ENCODE data around the gene CDH12.

Gene CDH12

DNA sequence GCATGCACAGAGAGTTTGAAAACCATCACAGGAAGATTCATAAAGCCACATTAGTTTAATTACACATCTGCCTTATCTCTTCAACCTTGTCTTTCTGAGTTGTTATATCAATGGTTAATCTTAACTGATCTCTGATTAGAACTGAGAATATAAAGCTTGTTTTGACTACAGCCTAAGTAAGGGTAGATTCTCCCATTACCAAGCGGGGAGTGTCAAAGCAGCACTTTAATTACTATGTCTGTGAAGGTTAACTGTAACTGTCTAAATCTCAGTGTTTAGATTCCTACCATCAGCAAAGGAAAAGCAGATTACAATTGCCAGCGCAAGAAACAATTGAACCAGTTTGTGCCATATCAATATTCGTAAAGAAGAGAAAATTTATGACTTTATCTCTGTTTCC lies 348.7 kb downstream of the CDH12 start:
- no peak for TF ChIP-seq EZH2 (IDR thresholded peaks at IDR 0.05; ENCODE audit: borderline replicate concordance, low read length)
- TF ChIP-seq, protein P1, sequence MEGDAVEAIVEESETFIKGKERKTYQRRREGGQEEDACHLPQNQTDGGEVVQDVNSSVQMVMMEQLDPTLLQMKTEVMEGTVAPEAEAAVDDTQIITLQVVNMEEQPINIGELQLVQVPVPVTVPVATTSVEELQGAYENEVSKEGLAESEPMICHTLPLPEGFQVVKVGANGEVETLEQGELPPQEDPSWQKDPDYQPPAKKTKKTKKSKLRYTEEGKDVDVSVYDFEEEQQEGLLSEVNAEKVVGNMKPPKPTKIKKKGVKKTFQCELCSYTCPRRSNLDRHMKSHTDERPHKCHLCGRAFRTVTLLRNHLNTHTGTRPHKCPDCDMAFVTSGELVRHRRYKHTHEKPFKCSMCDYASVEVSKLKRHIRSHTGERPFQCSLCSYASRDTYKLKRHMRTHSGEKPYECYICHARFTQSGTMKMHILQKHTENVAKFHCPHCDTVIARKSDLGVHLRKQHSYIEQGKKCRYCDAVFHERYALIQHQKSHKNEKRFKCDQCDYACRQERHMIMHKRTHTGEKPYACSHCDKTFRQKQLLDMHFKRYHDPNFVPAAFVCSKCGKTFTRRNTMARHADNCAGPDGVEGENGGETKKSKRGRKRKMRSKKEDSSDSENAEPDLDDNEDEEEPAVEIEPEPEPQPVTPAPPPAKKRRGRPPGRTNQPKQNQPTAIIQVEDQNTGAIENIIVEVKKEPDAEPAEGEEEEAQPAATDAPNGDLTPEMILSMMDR (IDR thresholded peaks at IDR 0.05; ENCODE audit: low read length): no peak
- Histone ChIP-seq H3K27me3 (ENCODE audit: insufficient read depth, low read length) (no peaks in the 10 kb centered on the region), H3K4me1 (ENCODE audit: insufficient read depth, low read length, severe bottlenecking) (no peaks in the 10 kb centered on the region), H3K36me3 (ENCODE audit: insufficient read depth, low read length) (no peaks in the 10 kb centered on the region), H3K79me2 (ENCODE audit: insufficient read depth, low read length) (no peaks in the 10 kb centered on the region), H3K4me3 (ENCODE audit: low read depth, low read length, poor library complexity, severe bottlenecking) (no peak overlapping the region), H2AFZ (ENCODE audit: low read length) (no peak overlapping the region), H4K20me1 (ENCODE audit: insufficient read depth, low read length) (no peaks in the 10 kb centered on the region), H3K27ac (ENCODE audit: low read depth, low read length, poor library complexity, severe bottlenecking) (no peak overlapping the region), H3K9me2 (ENCODE audit: low read depth, low read length) (no peaks in the 10 kb centered on the region), H3K4me2 (ENCODE audit: low read length) (no peak overlapping the region), H3F3A (ENCODE audit: insufficient read depth, low read length) (no peaks in the 10 kb centered on the region), H3K9ac (ENCODE audit: low read length) (no peak overlapping the region), H3K9me3 (ENCODE audit: low read length) (no peaks in the 10 kb centered on the region)

DNA sequence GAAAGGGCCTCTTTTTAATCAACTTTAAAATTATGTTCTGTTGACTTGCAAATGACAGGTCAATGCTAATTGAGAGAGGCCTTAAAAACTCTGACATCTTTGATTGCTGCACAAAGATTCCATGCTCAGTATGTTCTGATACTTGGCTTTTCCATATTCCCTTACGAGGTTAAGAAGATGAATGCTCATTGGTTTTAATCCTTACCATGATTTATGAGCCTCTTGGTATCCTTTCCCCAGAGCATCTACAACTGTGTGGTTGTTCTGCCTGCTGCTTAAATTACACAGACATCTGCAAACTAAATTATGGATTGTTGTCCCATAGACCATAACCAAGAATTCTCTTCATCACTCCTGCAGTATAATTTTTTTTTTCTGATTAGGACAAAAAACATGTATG lies 352.6 kb downstream of the CDH12 start:
- H3K27ac ChIP-seq (ENCODE audit: low read depth, low read length, poor library complexity, severe bottlenecking): no peak overlapping the region
- H3K4me2 ChIP-seq (ENCODE audit: low read length): no peak overlapping the region
- no peak overlapping the region for H3K9ac ChIP-seq (ENCODE audit: low read length)
- TF ChIP-seq EZH2 (IDR thresholded peaks at IDR 0.05; ENCODE audit: borderline replicate concordance, low read length): no peak
- TF ChIP-seq, protein P1 (IDR thresholded peaks at IDR 0.05; ENCODE audit: low read length): no peak
- no peaks in the 10 kb centered on the region for H4K20me1 ChIP-seq (ENCODE audit: insufficient read depth, low read length)
- no peaks in the 10 kb centered on the region for H3K79me2 ChIP-seq (ENCODE audit: insufficient read depth, low read length)
- no peaks in the 10 kb centered on the region for H3K4me1 ChIP-seq (ENCODE audit: insufficient read depth, low read length, severe bottlenecking)
- no peak overlapping the region for H2AFZ ChIP-seq (ENCODE audit: low read length)
- H3K36me3 ChIP-seq (ENCODE audit: insufficient read depth, low read length): no peaks in the 10 kb centered on the region
- no peaks in the 10 kb centered on the region for H3F3A ChIP-seq (ENCODE audit: insufficient read depth, low read length)
- H3K27me3 ChIP-seq (ENCODE audit: insufficient read depth, low read length): no peaks in the 10 kb centered on the region
- no peaks in the 10 kb centered on the region for H3K9me3 ChIP-seq (ENCODE audit: low read length)
- H3K9me2 ChIP-seq (ENCODE audit: low read depth, low read length): no peaks in the 10 kb centered on the region
- H3K4me3 ChIP-seq (ENCODE audit: low read depth, low read length, poor library complexity, severe bottlenecking): no peak overlapping the region

DNA sequence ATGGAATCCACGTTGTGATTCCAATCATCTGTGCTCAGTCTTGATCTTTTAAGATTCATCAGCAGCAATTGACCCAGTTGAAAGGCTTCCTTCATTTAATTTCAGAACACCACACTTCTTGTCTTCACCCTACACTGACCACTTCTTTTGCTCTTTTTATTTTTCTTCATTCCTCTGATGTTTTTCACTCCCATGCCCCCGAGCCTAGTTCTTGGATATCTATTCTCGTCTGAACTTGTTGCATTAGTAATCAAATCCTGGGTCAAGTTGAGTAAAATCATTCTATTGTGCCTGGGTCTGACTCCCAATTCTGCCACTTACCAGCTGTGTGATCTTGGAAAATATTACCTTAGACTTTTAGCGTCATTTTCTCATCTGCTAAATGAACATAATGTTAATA lies 356.5 kb downstream of the CDH12 start:
- H3F3A ChIP-seq (ENCODE audit: insufficient read depth, low read length): no peaks in the 10 kb centered on the region
- no peaks in the 10 kb centered on the region for H4K20me1 ChIP-seq (ENCODE audit: insufficient read depth, low read length)

More for the DNA sequence above, 356.5 kb downstream of the CDH12 start:
- no peak overlapping the region for H3K27ac ChIP-seq (ENCODE audit: low read depth, low read length, poor library complexity, severe bottlenecking)
- no peaks in the 10 kb centered on the region for H3K4me1 ChIP-seq (ENCODE audit: insufficient read depth, low read length, severe bottlenecking)
- no peak overlapping the region for H3K4me2 ChIP-seq (ENCODE audit: low read length)
- TF ChIP-seq EZH2 (IDR thresholded peaks at IDR 0.05; ENCODE audit: borderline replicate concordance, low read length): no peak
- TF ChIP-seq, protein P1 (IDR thresholded peaks at IDR 0.05; ENCODE audit: low read length): no peak
- H3K9me3 ChIP-seq (ENCODE audit: low read length): no peaks in the 10 kb centered on the region
- no peak overlapping the region for H3K4me3 ChIP-seq (ENCODE audit: low read depth, low read length, poor library complexity, severe bottlenecking)
- H2AFZ ChIP-seq (ENCODE audit: low read length): no peak overlapping the region
- H3K27me3 ChIP-seq (ENCODE audit: insufficient read depth, low read length): no peaks in the 10 kb centered on the region
- no peak overlapping the region for H3K9ac ChIP-seq (ENCODE audit: low read length)
- no peaks in the 10 kb centered on the region for H3K79me2 ChIP-seq (ENCODE audit: insufficient read depth, low read length)
- no peaks in the 10 kb centered on the region for H3K9me2 ChIP-seq (ENCODE audit: low read depth, low read length)
- no peaks in the 10 kb centered on the region for H3K36me3 ChIP-seq (ENCODE audit: insufficient read depth, low read length)

Measured in OCI-LY1 (cell line).